CD4-positive, alpha-beta T cell treated with Interleukin-2 at 100 ng/mL for 4 hours (primary cell): ENCODE data around the gene MAPT.

Source experiments
- DNase-seq: peaks from one replicate; pipeline ENCODE4 v3.0.0-alpha.2; 2020; ENCODE audit warnings: low spot score

MAPT gene

GRCh38 chr17:46028981-46029565 lies 134.7 kb downstream of the MAPT start:
- no peak for DNase-seq

GRCh38 chr17:46029627-46030026 lies 135.3 kb downstream of the MAPT start:
- DNase-seq = no peak

GRCh38 chr17:46030752-46031151 lies 136.4 kb downstream of the MAPT start:
- no peak for DNase-seq

- no peak for DNase-seq
These were observed 137.1 kb downstream of the MAPT start for GRCh38 chr17:46031440-46031839.

- DNase-seq = no peak
These were observed 137.6 kb downstream of the MAPT start for GRCh38 chr17:46031920-46032319.

- no peak for DNase-seq
These were observed 138.6 kb downstream of the MAPT start for GRCh38 chr17:46032909-46033308.

- DNase-seq = no peak
These were observed 139.0 kb downstream of the MAPT start for GRCh38 chr17:46033392-46033791.

GRCh38 chr17:46035112-46035818 lies 140.9 kb downstream of the MAPT start:
- peak; percentile 53 for DNase-seq

GRCh38 chr17:46036491-46036890 lies 142.1 kb downstream of the MAPT start:
- no peak for DNase-seq

- no peak for DNase-seq
These were observed 143.4 kb downstream of the MAPT start for GRCh38 chr17:46037722-46038255.

- DNase-seq = no peak
These were observed 144.1 kb downstream of the MAPT start for GRCh38 chr17:46038414-46038813.

GRCh38 chr17:46038937-46039336 lies 144.6 kb downstream of the MAPT start:
- DNase-seq = no peak

- no peak for DNase-seq
These were observed 145.3 kb downstream of the MAPT start for GRCh38 chr17:46039592-46040186.

- no peak for DNase-seq
These were observed 147.9 kb downstream of the MAPT start for GRCh38 chr17:46042246-46042645.

GRCh38 chr17:46042925-46043324 lies 148.6 kb downstream of the MAPT start:
- no peak for DNase-seq

GRCh38 chr17:46043606-46044005 lies 149.3 kb downstream of the MAPT start:
- no peak for DNase-seq

GRCh38 chr17:46044286-46044928 lies 150.1 kb downstream of the MAPT start:
- peak; percentile 66 for DNase-seq

GRCh38 chr17:46044989-46045388 lies 150.6 kb downstream of the MAPT start:
- DNase-seq = no peak

- DNase-seq = no peak
These were observed 151.3 kb downstream of the MAPT start for GRCh38 chr17:46045639-46046038.

GRCh38 chr17:46046957-46047356 lies 152.6 kb downstream of the MAPT start:
- no peak for DNase-seq

GRCh38 chr17:46047398-46047797 lies 153.0 kb downstream of the MAPT start:
- no peak for DNase-seq

GRCh38 chr17:46047856-46048255 lies 153.5 kb downstream of the MAPT start:
- DNase-seq = no peak

GRCh38 chr17:46049656-46050055 lies 155.3 kb downstream of the MAPT start:
- DNase-seq = no peak
